RWPE2 (cell line): ENCODE data around the gene SPTBN4.

Source experiments
- ATAC-seq: fragments of 200-7000 bp; cut with Tn5 transposase; 3 replicates; pipeline ENCODE4 v1.9.1; 2021; ENCODE audit warnings: low read depth
- DNase-seq: peaks from one replicate; pipeline ENCODE4 v3.0.0-alpha.2; 2020; ENCODE audit warnings: low spot score
- H3K27ac ChIP-seq: fragments of 450-650 bp; 2 replicates; pipeline ENCODE4 v1.5.1; 2017; ENCODE audit warnings: mild to moderate bottlenecking; ENCODE audit not compliant: poor library complexity, severe bottlenecking
- H3K27me3 ChIP-seq: fragments of 250-450 bp; sonication (Bioruptor Pico); 2 replicates; pipeline ENCODE4 v1.5.1; 2021; ENCODE audit warnings: mild to moderate bottlenecking, moderate library complexity; ENCODE audit not compliant: insufficient read depth, poor library complexity, severe bottlenecking
- H3K36me3 ChIP-seq: fragments of 250-450 bp; sonication (Bioruptor Pico); 2 replicates; pipeline ENCODE4 v1.5.1; 2020; ENCODE audit warnings: low read depth, mild to moderate bottlenecking, moderate library complexity
- H3K4me1 ChIP-seq: fragments of 250-450 bp; sonication (Bioruptor Pico); 2 replicates; pipeline ENCODE4 v1.5.1; 2021; ENCODE audit warnings: mild to moderate bottlenecking, moderate library complexity; ENCODE audit not compliant: insufficient read depth, poor library complexity, severe bottlenecking
- H3K4me3 ChIP-seq: fragments of 250-450 bp; sonication (Bioruptor Pico); 2 replicates; pipeline ENCODE4 v1.5.1; 2021; ENCODE audit warnings: mild to moderate bottlenecking, moderate library complexity; ENCODE audit not compliant: severe bottlenecking
- H3K9me3 ChIP-seq: fragments of 250-450 bp; sonication (Bioruptor Pico); 2 replicates; pipeline ENCODE4 v1.5.1; 2021; ENCODE audit warnings: mild to moderate bottlenecking, moderate library complexity; ENCODE audit not compliant: severe bottlenecking
- CTCF ChIP-seq: fragments of 450-650 bp; IDR thresholded peaks from one replicate; pipeline ENCODE4 v1.5.1; 2017; ENCODE audit warnings: mild to moderate bottlenecking, moderate library complexity; ENCODE audit not compliant: poor library complexity, severe bottlenecking

The SPTBN4 gene

GRCh38 chr19:40529093-40529954 is 62.5 kb downstream of the SPTBN4 start:
- Histone ChIP-seq H3K27me3 (no peaks in the 10 kb centered on the region), H3K4me1 (no peaks in the 10 kb centered on the region), H3K36me3 (no peaks in the 10 kb centered on the region), H3K27ac (no peak overlapping the region), H3K4me3 (peak overlapping the region; percentile 12), H3K9me3 (no peaks in the 10 kb centered on the region)
- DNase-seq: peak; percentile 78
- peak; percentile 95 for TF ChIP-seq CTCF
- peak; percentile 59; the same call in 2 of the 3 replicates for ATAC-seq

- DNase-seq: no peak
- no peaks in the 10 kb centered on the region for H3K4me1 ChIP-seq
- TF ChIP-seq CTCF: peak; percentile 21
- H3K9me3 ChIP-seq: no peaks in the 10 kb centered on the region
- H3K27me3 ChIP-seq: no peaks in the 10 kb centered on the region
- peak overlapping the region; percentile 5 for H3K4me3 ChIP-seq
- H3K27ac ChIP-seq: no peak overlapping the region
- H3K36me3 ChIP-seq: no peaks in the 10 kb centered on the region
- no peak for ATAC-seq
Observed at GRCh38 chr19:40530091-40530901, 63.5 kb downstream of the SPTBN4 start.

DNA sequence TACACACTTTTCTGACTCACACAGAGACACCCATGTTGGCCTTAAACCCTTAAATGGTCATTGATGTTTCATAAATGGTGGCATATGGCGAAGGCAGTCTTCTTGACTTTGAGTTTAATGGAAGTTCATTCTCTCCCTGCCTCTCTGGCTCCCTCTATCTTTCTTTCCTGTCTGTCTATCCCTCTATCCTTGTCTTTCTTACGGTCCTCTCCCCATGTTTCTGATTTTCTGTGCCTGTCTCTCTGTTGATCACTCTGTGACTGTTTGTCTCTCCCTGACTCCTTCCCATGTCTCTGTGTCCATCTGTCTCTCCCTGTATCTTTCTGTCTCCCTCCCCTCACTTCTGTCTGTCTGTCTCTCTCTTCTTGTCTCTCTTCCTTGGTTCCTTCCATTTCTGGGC is 66.7 kb downstream of the SPTBN4 start:
- ATAC-seq (no peak), DNase-seq (no peak)
- no peaks in the 10 kb centered on the region for H3K9me3 ChIP-seq
- no peaks in the 10 kb centered on the region for H3K27me3 ChIP-seq
- no peaks in the 10 kb centered on the region for H3K36me3 ChIP-seq
- no peaks in the 10 kb centered on the region for H3K4me1 ChIP-seq
- peak; percentile 15 for TF ChIP-seq CTCF
- no peak overlapping the region for H3K27ac ChIP-seq
- H3K4me3 ChIP-seq: no peak overlapping the region

GRCh38 chr19:40534148-40534547 is 67.3 kb downstream of the SPTBN4 start:
- H3K9me3 ChIP-seq: no peaks in the 10 kb centered on the region
- H3K4me1 ChIP-seq: no peaks in the 10 kb centered on the region
- H3K4me3 ChIP-seq: no peak overlapping the region
- ATAC-seq (no peak), DNase-seq (no peak)
- no peaks in the 10 kb centered on the region for H3K27me3 ChIP-seq
- TF ChIP-seq CTCF: no peak
- no peaks in the 10 kb centered on the region for H3K36me3 ChIP-seq
- no peak overlapping the region for H3K27ac ChIP-seq
